HG03175 (cell line): ENCODE data around the gene EPS8L1.

Experiments used
- ATAC-seq: cut with Tn5 transposase; IDR thresholded peaks from one replicate; pipeline ENCODE4 v1.9.1; 2021; ENCODE audit warnings: mild to moderate bottlenecking, moderate library complexity; ENCODE audit not compliant: unreplicated experiment

EPS8L1 gene

GRCh38 chr19:55113570-55114039 lies 37.9 kb downstream of the EPS8L1 start:
- no peak for ATAC-seq

DNA sequence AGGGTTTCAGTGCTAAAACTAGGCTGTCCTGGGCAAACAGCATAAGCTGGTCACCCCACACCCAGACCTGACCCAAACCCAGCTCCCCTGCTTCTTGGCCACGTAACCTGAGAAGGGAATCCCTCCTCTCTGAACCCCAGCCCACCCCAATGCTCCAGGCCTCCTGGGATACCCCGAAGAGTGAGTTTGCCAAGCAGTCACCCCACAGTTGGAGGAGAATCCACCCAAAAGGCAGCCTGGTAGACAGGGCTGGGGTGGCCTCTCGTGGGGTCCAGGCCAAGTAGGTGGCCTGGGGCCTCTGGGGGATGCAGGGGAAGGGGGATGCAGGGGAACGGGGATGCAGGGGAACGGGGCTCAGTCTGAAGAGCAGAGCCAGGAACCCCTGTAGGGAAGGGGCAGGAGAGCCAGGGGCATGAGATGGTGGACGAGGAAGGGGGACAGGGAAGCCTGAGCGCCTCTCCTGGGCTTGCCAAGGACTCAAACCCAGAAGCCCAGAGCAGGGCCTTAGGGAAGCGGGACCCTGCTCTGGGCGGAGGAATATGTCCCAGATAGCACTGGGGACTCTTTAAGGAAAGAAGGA lies 39.0 kb downstream of the EPS8L1 start:
- ATAC-seq: no peak

- ATAC-seq: no peak
Measured at GRCh38 chr19:55115446-55116065, 39.9 kb downstream of the EPS8L1 start.

GRCh38 chr19:55116232-55116858 lies 40.7 kb downstream of the EPS8L1 start:
- ATAC-seq: no peak

- peak; percentile 8 for ATAC-seq
Measured at GRCh38 chr19:55116859-55117662, 41.4 kb downstream of the EPS8L1 start, which contains the start of gene PPP1R12C. Gene PPP1R12C (minus strand): TSS chr19:55117637. CDS start chr19:55117543, 94 bp downstream.

GRCh38 chr19:55117663-55118391 lies 42.2 kb downstream of the EPS8L1 start:
- peak; percentile 89 for ATAC-seq

DNA sequence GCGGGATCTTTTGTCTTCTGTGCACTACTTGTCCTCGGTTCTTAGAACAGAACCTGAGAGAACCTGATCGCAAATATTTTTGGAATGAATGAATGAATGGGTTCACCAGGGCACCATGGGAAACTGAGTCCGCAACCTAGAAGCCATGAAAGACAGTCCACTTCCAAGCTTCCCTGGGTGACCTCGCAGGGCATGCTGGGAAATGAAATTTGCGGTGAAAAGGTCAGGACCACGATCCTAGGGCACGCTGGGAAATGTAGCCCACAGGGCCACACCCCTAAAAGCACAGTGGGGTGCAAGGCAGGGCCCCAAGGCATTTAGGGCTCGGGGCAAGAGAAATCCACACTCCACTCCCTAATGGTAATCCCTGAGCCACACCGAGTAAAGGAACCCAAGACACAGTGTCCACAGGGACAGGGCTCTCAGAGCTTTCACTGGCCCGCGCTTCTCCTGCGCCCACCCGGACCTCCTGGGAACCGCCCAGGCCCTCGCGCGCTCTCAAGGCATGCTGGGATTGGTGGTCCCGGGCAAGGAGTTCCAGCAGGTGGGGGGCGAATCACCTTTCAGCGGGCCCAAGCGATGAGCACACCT lies 42.8 kb downstream of the EPS8L1 start:
- ATAC-seq: no peak

DNA sequence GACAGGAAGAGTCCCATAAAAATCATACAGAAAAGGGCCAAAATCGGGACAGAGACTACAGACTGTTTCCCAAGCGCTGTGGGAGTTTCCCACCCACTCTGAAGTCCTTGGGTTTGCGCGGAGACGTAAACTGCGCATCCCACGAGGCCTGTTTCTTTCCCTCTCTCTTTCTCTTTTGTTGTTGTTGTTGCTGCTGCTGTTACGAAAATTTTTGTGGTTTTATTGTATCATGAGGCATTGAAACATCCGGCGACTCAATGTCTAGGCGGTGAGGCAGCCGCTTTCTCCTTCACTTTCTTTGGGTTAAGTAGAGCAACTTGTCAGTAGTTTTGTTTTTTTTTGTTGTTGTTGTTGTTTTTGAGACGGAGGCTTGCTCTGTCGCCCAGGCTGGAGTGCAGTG lies 43.4 kb downstream of the EPS8L1 start:
- no peak for ATAC-seq

DNA sequence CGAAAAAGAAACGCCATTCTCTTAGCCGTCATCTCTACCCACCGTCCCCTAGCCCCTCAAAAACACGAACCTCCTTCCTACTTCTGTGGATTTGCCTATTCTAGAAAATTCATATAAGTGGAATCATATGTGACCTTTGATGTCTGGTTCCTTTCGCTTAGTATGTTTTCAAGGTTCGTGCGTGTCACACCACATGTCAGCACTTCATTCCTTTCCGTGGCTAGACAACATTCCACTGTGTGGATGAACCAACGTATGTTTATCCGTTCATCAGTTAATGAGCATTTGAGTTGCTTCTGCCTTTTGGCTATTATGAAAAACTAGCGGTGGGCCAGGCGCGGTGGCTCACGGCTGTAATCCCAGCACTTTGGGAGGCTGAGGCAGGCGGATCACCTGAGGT lies 55.8 kb downstream of the EPS8L1 start:
- ATAC-seq: no peak

- no peak for ATAC-seq
Measured at GRCh38 chr19:55132453-55133129, 56.9 kb downstream of the EPS8L1 start.

DNA sequence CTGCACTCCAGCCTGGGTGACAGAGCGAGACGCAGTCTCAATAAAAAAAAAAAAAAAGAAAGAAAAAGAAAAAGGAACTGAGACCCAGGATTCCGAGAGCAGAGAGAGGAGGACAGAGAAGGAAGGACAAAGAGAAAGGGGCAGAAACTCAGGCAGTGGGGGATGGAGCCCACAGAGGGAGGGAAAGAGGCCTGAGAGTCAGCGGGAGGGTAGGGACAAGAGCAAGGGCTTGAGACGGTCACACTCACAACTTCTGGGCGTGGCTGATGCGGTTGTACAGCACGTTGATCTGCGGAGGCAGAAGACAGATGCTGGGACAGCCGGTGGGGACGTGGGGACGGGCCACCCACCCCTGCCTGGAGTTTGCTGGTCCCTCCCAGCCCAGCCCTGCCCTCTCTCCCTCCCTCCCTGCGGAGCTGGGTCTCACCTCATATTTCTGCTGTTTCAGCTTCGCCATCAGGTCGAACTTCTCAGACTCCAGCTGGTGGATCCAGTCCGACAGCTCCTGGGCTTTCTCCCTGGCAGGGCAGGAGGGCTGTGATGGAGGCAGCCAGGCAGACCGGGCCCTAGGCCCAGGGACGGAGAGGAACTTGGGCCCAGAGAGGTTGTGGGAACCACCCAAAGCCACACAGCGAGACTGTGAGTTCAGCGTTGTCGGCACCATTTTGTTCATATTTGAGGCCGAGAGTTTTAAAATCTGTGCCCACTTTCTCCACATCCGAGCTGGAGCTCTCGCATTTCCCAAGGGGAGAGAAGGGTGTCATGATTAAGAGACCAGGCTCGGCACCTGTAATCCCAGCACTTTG lies 58.2 kb downstream of the EPS8L1 start:
- no peak for ATAC-seq

GRCh38 chr19:55134736-55135135 lies 59.1 kb downstream of the EPS8L1 start:
- no peak for ATAC-seq

GRCh38 chr19:55136399-55137102 lies 60.9 kb downstream of the EPS8L1 start:
- no peak for ATAC-seq
